GM19023 (cell line): ENCODE measurements around the gene WDR31.

Source experiments
- ATAC-seq: cut with Tn5 transposase; IDR thresholded peaks from one replicate; pipeline ENCODE4 v1.9.1; 2021; ENCODE audit warnings: mild to moderate bottlenecking, moderate library complexity; ENCODE audit not compliant: unreplicated experiment

The WDR31 gene

DNA sequence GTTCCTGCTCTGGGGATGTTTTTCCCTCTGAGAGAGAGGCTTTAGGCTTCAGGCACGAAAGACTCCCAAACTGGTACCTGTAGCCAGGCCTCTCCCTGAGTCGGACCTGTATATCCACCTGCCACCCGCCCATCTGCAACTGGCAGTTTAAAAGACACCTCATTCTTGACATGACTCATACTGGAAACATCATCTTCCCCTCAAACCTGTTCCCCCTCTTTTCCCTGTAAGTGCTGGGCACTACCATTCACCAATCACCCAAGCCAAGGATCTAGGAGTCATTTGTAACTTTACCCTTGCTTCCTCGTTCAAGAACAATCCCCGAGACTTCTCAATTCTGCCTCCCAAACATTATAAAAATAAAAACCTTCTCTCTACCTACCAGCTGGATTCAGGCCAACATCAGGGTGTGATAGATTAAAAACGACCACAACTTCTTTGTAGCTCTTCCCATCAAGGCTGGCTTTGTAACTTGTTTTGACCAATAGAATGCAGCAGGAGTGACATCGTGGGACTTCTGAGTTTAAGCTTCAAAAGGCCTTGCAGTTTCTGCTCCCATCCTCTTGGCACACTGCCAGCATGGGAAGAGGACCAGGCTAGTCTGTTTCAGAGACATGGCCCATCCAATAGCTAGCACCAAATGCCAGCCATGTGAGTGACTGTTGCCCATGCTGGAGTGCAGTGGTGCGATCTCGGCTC, 1.8 kb upstream of the WDR31 start:
- no peak for ATAC-seq

DNA sequence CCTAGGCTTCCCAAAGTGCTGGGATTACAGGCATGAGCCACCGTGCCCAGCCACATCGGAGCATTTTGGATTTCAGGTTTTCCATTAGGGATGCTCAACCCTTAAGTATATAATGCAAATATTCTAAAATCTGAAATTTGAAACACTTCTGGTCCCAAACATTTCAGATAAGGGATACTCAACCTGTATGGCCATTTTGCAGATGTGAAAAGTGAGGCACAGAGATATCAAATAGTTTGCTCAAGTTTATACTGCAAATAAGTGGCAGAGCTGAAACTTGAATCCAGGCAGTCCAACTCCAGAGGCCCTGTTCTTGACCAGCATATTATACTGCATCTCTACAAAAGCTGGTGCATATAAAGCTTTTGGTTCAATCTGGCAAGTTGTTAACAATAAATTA, 2.4 kb downstream of the WDR31 start:
- no peak for ATAC-seq

DNA sequence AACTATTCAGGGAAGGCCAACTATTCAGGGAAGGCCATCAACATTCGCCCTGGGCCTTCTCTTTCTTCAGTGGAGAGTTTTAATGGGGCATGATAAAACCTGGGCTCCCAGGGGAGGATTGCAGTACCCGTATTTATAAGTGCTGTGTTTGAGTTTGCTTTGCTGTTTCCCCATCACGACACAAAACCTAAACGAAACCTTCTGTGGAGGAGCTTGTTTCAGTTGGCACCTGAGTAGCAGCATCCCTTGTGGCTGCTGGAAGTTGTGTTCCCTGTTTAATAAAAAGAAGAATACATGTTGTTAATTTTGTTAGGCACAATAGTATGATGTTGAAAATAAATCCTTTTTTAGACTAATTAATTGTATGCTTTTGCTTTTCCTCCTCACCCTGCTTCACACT, 8.3 kb downstream of the WDR31 start:
- ATAC-seq: no peak

DNA sequence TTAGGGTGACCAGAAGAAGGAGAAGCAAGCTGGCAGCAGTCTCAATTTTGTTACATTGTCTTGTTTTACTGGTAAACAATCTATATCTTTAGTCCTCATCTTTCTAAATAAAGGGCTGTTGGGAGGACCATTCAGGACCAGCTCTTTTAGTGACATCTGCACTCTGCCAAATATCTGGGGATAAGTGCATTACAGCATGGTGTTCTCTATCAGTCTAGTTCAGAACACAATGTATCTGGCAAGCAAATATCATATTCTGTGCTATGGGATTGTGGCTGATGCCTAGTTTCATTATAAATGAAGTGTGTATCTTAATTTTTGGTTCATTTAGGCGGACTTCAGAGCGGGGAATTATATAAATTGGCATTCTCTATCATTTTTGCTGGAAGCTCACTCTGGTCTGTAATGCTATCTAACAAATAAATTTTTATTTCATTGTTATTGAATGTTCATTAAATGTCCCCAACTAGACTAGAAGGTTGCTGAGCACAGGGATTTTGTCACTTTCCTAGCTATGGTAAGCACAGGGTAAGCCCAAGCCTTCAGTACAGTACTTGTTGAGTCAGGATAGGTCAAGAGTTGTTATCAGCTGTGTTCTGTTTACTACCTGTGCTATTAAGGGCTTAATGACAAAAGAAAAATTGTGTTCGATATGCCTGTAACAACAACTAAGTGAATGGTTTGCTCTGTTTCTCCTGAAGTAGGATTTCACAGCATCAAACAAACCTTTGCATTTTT, 11.9 kb downstream of the WDR31 start:
- no peak for ATAC-seq

DNA sequence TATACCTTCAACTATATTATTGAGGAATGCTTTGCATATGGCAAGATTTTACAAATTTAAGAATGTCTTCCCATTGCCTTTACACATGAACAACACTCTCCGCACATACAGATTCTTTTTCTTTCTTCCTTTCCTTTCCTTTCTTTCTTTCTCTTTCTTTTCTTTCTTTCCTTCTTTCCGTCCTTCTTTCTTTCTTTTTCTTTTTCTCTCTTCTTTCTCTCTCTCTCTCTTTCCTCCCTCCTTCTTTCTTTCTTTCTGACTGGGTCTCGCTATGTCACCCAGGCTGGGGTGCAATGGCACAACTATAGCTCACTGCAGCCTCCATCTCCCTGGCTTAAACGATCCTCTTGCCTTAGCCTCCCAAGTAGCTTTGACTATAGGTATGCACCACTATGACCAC, 13.8 kb downstream of the WDR31 start:
- no peak for ATAC-seq

DNA sequence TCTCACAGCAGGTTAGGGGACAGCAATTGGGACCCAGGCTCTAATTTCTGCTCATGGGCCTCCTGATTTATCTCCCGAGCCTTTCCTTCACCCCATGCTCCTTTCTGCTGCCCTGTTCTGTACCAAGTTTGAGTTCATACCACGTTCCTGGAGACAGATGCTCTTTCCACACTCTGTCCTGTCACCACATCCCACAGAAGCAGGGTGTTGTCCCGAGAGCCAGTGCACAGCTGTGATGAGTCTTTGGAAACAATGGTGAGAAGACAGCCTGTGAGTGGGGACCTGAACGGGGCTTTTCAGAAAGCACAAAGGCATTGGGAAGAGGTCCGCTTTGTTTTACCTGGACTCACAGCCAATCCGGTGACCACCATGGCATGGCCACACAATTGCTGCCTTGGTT, 17.4 kb downstream of the WDR31 start:
- ATAC-seq: no peak

DNA sequence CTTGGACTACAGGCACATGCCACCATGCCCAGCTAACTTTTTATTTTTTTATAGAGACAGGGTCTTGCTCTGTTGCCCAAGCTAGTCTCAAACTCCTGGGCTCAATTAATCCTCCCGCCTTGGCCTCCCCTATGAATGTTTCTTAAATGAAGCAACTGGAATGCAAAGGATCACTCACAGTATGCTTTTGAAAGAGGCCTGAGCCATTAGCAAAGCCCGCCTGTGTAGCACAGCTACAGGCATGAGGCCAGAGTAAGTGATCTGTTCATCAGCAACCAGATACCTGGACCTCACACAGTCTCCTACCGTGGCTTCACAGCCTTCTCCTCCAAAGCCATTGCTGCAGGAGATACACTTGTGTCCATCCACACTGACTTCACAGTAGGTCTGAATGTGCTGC, 20.0 kb downstream of the WDR31 start:
- ATAC-seq: no peak

DNA sequence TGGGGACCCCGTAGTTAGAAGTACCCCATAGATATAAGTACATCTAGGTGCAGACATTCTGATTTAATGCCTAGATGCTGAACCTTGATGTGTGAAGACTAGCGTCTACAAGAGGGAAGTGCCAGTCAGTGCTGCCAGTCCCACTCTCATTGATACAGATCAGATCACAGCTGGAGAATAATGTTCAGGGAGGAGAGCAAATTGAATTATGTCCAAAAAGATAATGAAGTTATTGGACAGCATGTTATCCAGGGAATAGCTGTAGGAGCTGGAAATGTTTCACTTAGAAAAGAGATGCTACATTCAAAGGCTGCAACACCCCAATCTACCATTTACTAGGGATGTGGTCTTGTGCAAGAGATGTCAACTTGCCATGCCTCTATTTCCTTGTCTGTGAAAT, 21.0 kb downstream of the WDR31 start:
- no peak for ATAC-seq

DNA sequence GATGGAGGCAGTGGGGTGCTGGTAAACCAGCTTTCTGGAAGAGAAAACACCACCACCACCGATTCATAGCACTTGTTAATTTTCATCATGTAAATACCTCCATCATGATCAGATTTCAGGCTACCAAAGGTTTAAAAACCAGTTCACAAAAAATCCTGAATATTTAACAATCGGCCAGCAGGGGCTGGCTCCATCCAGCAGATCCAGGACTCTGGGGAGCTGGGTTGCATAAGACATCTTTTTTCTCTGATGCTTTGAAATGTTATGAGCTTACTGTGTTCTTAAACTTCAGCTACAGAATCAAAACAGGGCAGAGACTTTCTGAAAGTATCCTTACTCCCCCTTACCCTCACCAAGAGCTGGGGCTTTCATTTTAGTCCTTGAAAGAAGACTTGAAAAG, 22.3 kb downstream of the WDR31 start:
- ATAC-seq: no peak

DNA sequence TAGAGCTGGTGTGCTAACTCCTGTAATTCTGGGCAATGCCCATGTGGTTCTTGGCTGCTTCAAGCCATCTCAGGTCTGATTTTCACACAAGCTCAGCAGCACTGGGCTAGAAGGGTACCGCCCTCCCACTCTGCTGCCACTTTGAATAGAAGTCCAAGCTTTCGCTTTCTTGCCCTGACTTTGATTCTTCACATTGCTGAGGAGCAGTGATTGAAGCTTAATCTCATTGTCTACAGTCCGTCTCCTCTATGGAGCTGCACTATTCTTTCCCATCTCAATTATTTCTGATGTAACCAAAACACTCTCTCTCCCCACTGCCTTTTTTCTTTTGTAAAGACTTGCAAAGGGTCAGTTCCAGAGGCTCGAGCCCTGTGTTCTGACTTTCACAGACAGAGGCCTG, 24.0 kb downstream of the WDR31 start:
- no peak for ATAC-seq

DNA sequence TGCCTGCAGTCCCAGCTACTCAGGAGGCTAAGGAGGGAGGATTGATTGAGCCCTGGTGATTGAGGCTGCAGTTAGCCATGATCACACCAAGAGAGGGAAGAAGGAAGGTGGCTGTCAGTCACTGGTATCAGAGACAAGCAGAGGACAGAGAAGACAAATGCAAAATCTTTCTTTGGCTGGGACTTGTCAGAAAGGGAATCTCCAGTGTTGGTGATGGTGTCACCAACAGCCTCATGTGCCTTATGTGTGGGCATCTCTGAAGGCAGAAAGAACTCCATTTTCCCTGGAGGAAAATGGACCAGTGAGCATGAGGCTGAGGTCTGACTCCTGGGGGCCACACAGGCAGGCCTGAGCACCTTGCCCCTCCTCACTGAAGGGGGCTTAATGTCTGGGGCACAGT, 24.8 kb downstream of the WDR31 start:
- ATAC-seq: no peak

DNA sequence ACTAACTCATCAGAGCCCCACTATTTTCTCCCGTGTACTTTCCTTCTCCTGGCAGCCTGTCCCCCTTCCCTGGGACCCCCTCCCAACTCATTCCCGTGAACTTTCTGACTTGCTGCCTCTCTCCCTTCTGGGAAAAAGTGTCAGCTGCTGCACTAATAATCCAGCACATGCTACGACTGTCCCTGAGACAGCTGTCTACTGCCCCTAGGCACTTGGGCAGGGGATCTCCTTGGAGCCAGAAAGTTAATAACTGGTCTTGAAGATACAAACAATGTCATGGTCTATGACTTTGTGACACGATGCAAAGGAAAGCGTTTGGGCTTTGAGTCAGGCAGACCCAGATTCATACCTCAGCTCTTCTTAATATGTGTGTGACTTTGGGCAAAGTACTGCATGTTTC, 26.8 kb downstream of the WDR31 start:
- ATAC-seq: no peak

DNA sequence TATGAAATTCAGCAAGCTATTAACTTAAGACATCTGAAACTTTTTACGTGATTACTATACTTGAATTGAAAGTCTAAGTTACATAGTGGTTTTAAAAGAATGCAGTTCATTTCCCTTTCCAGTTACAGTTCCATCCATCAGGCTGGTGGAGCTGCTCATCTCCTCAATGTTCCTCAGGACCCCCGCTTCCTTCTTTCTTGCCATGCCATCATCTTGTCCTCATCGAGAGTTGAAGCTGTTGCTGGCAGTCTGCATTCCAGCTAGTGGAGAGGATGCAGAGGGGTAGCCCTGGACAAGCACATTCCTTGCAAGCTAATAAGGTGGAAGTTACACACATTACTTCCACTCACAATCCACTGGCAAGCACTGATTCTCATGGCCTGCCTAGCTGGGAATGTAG, 28.1 kb downstream of the WDR31 start:
- ATAC-seq: no peak

DNA sequence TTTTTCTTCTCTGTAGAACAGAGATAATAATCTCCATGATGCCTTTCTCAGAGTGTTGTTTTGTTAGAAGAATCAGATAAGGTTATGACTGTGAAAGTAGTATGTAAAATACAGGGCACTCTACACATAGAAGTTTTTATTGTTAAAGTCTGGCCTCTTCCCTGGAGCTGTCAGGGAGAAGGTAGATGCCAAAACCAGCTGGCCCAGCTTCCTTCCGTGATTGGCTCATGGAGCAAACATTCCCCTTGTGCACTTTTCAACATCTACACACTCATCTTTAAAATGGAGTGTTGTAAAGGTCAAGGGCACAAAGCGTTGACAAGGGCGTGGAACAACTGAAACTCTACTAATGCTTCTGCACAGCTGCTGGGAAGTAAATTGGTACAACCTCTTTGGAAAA, 29.5 kb downstream of the WDR31 start:
- no peak for ATAC-seq

DNA sequence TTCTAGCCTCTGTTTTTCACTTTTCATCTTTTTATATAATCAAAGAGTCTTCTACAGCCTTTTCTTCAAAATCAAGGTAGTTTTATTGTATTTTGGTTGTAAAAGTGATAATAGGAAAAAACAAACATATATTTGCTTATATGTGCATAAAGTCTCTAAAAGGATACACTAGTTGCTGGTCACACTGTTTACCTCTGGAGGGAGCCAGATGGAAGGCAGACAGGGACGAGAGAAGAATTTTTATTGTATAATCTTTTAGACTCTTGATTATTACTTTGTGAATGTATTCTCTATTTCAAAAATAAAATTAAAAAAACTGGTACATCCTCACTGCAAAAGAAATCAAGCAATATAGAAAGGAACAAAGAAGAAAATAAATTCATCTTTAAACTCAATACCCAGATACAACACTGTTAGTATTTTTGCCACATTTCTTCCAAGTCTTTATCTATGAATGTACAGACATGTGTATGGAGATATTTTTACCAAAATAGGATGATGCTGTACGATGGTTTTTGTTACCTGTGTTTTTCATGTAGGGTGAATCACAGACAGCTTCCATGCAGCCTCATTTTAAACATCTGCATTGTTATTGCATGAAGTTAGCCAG, 30.8 kb downstream of the WDR31 start:
- no peak for ATAC-seq

DNA sequence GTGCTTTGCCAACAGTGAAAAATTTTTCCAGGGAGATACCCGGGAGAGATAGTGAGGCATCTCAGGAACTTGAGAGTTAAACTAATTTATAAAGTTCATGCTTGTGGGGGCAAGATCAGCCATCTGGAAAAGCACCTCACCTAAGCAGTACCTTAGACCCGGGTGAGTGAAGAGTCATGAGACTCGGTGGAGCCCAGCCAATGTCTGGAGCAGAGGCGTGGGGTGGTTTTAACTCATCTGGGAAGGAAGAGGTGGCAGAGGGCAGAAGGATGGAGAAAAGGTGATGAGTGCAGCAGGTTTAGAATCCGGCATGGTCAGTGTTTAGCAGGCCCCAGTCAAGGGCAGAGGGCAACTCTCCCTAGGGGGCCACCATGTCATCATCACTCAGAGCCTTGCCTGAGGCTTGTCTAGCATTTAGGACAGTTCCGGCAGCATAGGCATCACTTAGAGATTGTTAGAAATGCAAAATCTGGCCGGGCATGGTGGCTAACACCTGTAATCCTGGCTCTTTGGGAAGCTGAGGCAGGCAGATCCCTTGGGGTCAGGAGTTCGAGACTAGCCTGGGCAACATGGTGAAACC, 32.6 kb downstream of the WDR31 start:
- no peak for ATAC-seq

DNA sequence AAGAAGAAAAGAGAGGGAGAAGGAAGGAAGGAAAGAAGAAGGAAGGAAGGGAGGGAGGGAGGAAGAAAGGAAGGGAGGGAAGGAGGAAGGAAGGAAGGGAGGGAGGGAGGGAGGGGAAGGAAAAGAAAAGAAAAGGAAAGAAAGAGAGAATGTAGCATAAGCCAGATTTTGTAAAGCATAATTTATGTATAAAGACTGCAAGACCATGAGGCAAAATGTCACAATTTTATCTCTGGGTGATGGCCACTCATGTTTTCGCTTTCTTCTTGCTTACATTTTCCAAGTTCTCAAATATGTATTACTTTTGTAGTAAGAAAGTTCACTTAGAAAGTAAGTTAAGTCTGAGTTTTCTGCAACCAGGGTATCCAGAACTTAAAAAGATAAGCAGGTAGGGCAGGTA, 33.5 kb downstream of the WDR31 start:
- ATAC-seq: no peak

DNA sequence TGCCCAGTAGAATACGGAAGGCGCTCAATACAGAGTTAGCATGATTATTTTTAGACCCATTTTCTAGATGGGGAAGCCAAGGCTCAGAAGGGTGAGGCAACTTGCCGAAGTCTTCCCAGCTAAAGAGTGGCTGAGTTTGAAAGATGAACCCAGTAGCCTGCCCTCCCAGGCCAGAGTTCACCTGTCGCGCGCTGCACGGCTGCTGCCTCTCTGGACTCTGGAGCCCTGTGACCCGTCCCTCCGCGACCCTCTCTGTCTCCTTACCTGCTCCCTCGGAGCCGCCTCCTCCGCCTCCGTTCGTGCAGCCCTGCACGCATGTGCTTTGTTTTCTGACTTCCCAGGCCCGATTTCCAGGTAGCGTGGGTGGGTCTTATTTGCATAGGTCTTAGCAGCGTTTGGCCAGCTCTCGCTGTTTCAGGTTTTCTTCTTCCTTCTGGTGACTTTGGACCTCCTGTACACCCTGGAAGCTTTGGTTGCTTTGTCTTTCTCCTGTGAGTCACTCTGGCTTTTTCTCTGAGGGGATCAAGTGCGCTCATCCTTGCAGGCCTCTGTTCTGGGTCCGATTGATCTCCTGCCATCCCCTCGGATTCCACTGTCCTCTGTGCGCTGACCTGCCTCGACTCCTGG, 37.2 kb downstream of the WDR31 start, which contains the start of gene RNF183:
Gene RNF183 (minus strand): TSS at position 585 of the 627 bp plus-strand sequence. CDS start 5,192 bp downstream, outside the sequence.
- ATAC-seq: no peak

DNA sequence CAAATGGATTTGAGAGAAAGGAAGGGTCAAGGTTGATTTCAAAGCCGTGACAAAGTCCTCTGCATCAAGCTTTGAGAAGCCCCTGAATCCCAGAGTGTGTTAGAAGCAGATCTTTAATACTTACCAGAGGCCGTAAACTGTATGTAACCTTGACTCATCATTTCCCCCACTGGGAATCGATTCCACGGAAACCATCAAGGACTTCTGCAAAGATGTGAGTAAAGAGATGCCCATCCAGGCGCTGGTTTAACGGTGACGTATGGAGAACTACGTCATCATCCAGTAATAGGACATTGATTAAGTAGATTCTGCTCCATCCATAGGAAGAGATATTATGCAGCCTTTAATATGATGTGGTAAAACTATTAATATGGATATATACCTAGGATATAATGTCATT, 38.5 kb downstream of the WDR31 start:
- no peak for ATAC-seq

DNA sequence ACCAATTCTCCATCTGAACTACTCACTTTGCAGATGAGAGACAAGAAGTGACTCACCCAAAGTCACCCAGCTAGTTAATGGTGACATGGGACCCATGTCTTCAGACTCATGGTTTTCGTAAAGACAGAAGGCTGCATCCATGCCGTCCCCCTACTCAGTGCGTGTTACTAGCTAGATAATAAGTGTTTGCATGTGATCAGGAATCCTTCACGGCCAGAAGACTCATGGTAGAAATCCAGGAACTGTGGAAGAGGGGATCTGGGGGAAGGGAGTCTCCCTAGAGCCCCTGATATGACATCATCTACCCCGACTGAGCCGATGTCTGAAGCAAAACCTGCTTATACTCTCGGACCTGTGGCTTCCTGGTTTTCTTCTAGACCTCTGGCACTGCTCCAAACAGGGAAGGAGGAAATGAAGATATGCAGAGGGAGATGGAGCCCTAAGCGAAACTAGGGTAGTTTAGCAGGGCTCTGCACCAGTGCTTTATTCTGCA, 40.2 kb downstream of the WDR31 start:
- ATAC-seq: no peak
